ENCODE data around the gene SCPEP1. TPM values are rescaled to one million over a fixed set of nuclear protein-coding genes. Genes with fewer than 3 reads are reported as not detected.

Gene SCPEP1
- total and polyA plus RNA-seq, 2 donors (not counting 1 experiment from before 2014, with no cell fraction given): 84.7 to 101 TPM

DNA sequence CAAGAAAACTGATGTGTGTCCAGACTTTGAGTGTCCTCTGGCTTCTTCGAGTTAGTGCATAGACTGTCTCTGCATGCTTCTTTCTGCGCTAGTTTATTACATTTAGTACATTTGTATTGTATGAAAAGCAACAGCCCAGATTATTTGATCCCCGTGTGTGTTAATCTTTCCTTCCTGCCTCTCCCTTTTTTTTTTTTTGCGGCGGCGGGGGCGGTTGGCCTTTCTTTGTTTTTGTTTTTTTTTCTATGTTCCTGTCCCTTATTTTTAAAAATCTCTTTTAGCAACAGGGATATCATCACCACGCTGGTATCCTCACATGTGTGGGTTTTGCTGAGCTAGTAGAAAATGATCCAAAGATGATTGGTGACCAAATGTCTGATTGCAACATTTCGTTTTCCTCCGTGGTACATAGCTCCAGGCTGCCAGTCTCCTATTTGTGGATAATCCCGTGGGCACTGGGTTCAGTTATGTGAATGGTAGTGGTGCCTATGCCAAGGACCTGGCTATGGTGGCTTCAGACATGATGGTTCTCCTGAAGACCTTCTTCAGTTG lies 9.4 kb downstream of the SCPEP1 start:
- no peak overlapping the region for H3K27ac ChIP-seq (ENCODE audit: insufficient read depth, low read length)
- H3K4me3 ChIP-seq (replicated peaks in 1 of 4; ENCODE audit: control extremely low read depth in 1 of 4, insufficient read depth in 1 of 4, low read depth in 3 of 4, low read length in 4 of 4): no peak overlapping the region
- H3K27me3 ChIP-seq (ENCODE audit: control insufficient read depth, insufficient read depth, low read length): no peaks in the 10 kb centered on the region
- H3K36me3 ChIP-seq (ENCODE audit: control insufficient read depth, insufficient read depth, low read length): no peaks in the 10 kb centered on the region
- H2AFZ ChIP-seq (ENCODE audit: low read length): no peak overlapping the region
- H4K20me1 ChIP-seq (ENCODE audit: control insufficient read depth, extremely low read depth, insufficient read depth, low read length): no peaks in the 10 kb centered on the region
- no peaks in the 10 kb centered on the region for H3K9me3 ChIP-seq (ENCODE audit: control insufficient read depth, insufficient read depth, low read depth, low read length)
- H3K4me1 ChIP-seq (ENCODE audit: control insufficient read depth, extremely low read depth, insufficient read depth, low read length): no peaks in the 10 kb centered on the region
- DNase-seq (ENCODE audit: low read depth in 2 of 2): no peak
- no peaks in the 10 kb centered on the region for H3K79me2 ChIP-seq (ENCODE audit: control insufficient read depth, insufficient read depth, low read length)
- TF ChIP-seq EZH2 (IDR thresholded peaks at IDR 0.05; ENCODE audit: low read length, missing control alignments): no peak
- TF ChIP-seq, protein P1, sequence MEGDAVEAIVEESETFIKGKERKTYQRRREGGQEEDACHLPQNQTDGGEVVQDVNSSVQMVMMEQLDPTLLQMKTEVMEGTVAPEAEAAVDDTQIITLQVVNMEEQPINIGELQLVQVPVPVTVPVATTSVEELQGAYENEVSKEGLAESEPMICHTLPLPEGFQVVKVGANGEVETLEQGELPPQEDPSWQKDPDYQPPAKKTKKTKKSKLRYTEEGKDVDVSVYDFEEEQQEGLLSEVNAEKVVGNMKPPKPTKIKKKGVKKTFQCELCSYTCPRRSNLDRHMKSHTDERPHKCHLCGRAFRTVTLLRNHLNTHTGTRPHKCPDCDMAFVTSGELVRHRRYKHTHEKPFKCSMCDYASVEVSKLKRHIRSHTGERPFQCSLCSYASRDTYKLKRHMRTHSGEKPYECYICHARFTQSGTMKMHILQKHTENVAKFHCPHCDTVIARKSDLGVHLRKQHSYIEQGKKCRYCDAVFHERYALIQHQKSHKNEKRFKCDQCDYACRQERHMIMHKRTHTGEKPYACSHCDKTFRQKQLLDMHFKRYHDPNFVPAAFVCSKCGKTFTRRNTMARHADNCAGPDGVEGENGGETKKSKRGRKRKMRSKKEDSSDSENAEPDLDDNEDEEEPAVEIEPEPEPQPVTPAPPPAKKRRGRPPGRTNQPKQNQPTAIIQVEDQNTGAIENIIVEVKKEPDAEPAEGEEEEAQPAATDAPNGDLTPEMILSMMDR (conservative IDR thresholded peaks at IDR 0.05 in 1 of 2, IDR thresholded peaks at IDR 0.05 in 1 of 2; ENCODE audit: low read depth in 1 of 2, low read length in 2 of 2): no peak
- no peak overlapping the region for H3K9ac ChIP-seq (ENCODE audit: insufficient read depth, low read length)
- no peak overlapping the region for H3K4me2 ChIP-seq (ENCODE audit: extremely low read depth, insufficient read depth, low read length)

DNA sequence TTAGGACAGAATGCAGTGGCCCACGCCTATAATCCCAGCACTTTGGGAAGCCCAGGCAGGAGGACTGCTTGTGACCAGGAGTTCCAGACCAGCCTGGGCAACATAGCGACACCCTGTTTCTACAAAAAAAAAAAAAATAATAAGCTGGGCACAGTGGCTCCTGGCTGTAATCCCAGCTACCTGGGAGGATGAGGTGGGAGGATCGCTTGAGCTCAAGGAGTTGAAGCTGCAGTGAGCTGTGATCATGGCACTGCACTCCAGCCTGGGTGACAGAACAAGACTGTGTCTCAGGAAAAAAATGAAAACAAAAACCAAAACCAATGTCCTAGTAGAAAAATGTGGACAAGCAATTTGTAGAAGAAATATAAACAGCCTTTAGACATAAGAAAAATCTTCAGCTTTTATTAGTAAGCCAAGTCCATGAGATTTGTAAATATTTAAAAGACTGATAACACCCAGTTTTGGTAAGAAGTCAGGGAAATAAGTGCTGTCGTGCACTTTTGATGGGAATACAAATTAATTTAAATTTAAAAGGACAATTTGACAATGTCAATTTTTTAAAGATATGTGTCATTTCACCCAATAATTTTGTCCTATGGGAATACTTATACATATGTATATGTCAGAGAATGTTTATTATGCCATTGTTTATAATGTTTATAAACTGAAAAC lies 11.1 kb downstream of the SCPEP1 start:
- no peak for TF ChIP-seq EZH2 (IDR thresholded peaks at IDR 0.05; ENCODE audit: low read length, missing control alignments)
- TF ChIP-seq, protein P1 (conservative IDR thresholded peaks at IDR 0.05 in 1 of 2, IDR thresholded peaks at IDR 0.05 in 1 of 2; ENCODE audit: low read depth in 1 of 2, low read length in 2 of 2): no peak
- H4K20me1 ChIP-seq (ENCODE audit: control insufficient read depth, extremely low read depth, insufficient read depth, low read length): no peaks in the 10 kb centered on the region
- H3K36me3 ChIP-seq (ENCODE audit: control insufficient read depth, insufficient read depth, low read length): no peaks in the 10 kb centered on the region
- no peak overlapping the region for H3K9ac ChIP-seq (ENCODE audit: insufficient read depth, low read length)
- no peak overlapping the region for H3K4me2 ChIP-seq (ENCODE audit: extremely low read depth, insufficient read depth, low read length)
- H3K4me3 ChIP-seq (replicated peaks in 1 of 4; ENCODE audit: control extremely low read depth in 1 of 4, insufficient read depth in 1 of 4, low read depth in 3 of 4, low read length in 4 of 4): no peak overlapping the region
- no peaks in the 10 kb centered on the region for H3K4me1 ChIP-seq (ENCODE audit: control insufficient read depth, extremely low read depth, insufficient read depth, low read length)
- no peak overlapping the region for H3K27ac ChIP-seq (ENCODE audit: insufficient read depth, low read length)
- no peak overlapping the region for H2AFZ ChIP-seq (ENCODE audit: low read length)
- no peaks in the 10 kb centered on the region for H3K79me2 ChIP-seq (ENCODE audit: control insufficient read depth, insufficient read depth, low read length)
- H3K9me3 ChIP-seq (ENCODE audit: control insufficient read depth, insufficient read depth, low read depth, low read length): no peaks in the 10 kb centered on the region
- H3K27me3 ChIP-seq (ENCODE audit: control insufficient read depth, insufficient read depth, low read length): no peaks in the 10 kb centered on the region
- DNase-seq (ENCODE audit: low read depth in 2 of 2): no peak

DNA sequence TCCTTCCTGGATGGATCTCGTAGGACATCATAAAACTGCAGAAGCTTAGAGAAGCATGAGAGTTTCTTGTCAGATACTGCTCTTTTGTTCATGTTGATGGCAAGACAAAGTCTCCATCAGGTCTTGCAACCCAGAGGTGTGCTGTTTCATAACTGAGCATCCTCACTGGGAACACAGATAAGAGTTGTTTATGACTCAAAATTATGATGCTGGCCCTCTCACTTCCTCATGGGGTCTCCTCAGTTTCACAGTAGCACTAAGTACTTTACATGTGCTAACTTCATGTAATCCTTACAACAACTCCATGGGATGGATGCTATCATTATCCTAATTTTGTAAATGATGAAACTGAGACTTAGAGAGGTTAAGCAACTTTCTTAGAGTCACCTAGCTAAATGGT lies 14.4 kb downstream of the SCPEP1 start:
- Histone ChIP-seq H3K9me3 (ENCODE audit: control insufficient read depth, insufficient read depth, low read depth, low read length) (no peaks in the 10 kb centered on the region), H3K4me3 (replicated peaks in 1 of 4; ENCODE audit: control extremely low read depth in 1 of 4, insufficient read depth in 1 of 4, low read depth in 3 of 4, low read length in 4 of 4) (no peak overlapping the region), H3K4me2 (ENCODE audit: extremely low read depth, insufficient read depth, low read length) (no peak overlapping the region), H3K27ac (ENCODE audit: insufficient read depth, low read length) (no peak overlapping the region), H3K36me3 (ENCODE audit: control insufficient read depth, insufficient read depth, low read length) (no peaks in the 10 kb centered on the region), H3K9ac (ENCODE audit: insufficient read depth, low read length) (no peak overlapping the region), H3K79me2 (ENCODE audit: control insufficient read depth, insufficient read depth, low read length) (no peaks in the 10 kb centered on the region), H3K27me3 (ENCODE audit: control insufficient read depth, insufficient read depth, low read length) (no peaks in the 10 kb centered on the region), H4K20me1 (ENCODE audit: control insufficient read depth, extremely low read depth, insufficient read depth, low read length) (no peaks in the 10 kb centered on the region), H2AFZ (ENCODE audit: low read length) (no peak overlapping the region), H3K4me1 (ENCODE audit: control insufficient read depth, extremely low read depth, insufficient read depth, low read length) (no peaks in the 10 kb centered on the region)
- DNase-seq (ENCODE audit: low read depth in 2 of 2): no peak
- TF ChIP-seq EZH2 (IDR thresholded peaks at IDR 0.05; ENCODE audit: low read length, missing control alignments): no peak
- TF ChIP-seq, protein P1 (conservative IDR thresholded peaks at IDR 0.05 in 1 of 2, IDR thresholded peaks at IDR 0.05 in 1 of 2; ENCODE audit: low read depth in 1 of 2, low read length in 2 of 2): no peak
